PC-3 (cell line): ENCODE data around the gene HPX. TPM values are rescaled to one million over a fixed set of nuclear protein-coding genes. Genes with fewer than 3 reads are reported as not detected.

ENCODE experiments used
- ATAC-seq: fragments of 200-7000 bp; cut with Tn5 transposase; 2 replicates; pipeline ENCODE4 v1.9.1; 2020; ENCODE audit warnings: mild to moderate bottlenecking, moderate library complexity
- BruUV-seq: library from RNA; stranded (reverse); fragments of 400-500 nt; replicated peaks from 2 replicates; lab custom pipeline; 2021; lab: Mats Ljungman, UMichigan
- CTCF ChIA-PET: fragments of 300-600 bp; sonication (Branson Sonifier 250); formaldehyde crosslinking; loops from one replicate; lab custom pipeline; 2022; ENCODE audit warnings: antibody characterized with exemption; lab: Charles Lee
- POLR2A ChIA-PET: fragments of 300-600 bp; sonication (Branson Sonifier 250); formaldehyde crosslinking; loops from one replicate; lab custom pipeline; 2022; ENCODE audit warnings: antibody characterized with exemption; ENCODE audit not compliant: unreplicated experiment; lab: Charles Lee
- DNase-seq: peaks from one replicate; pipeline ENCODE4 v3.0.0-alpha.2; 2015
- H2AFZ ChIP-seq: fragments of 300-600 bp; sonication (generic); 2 replicates; pipeline ENCODE4 v1.6.0; 2016; ENCODE audit warnings: antibody characterized with exemption, low read length
- H3F3A ChIP-seq: fragments of 300-600 bp; sonication (generic); one replicate; pipeline ENCODE4 v1.6.0; 2017; ENCODE audit warnings: antibody characterized with exemption, low read length, control low read depth, mild to moderate bottlenecking; ENCODE audit not compliant: unreplicated experiment
- H3K27ac ChIP-seq: fragments of 300-600 bp; sonication (generic); 2 replicates; pipeline ENCODE4 v1.5.1; 2016; ENCODE audit warnings: mild to moderate bottlenecking, low read length
- H3K27me3 ChIP-seq: fragments of 300-600 bp; sonication (generic); 2 replicates; pipeline ENCODE4 v1.6.1; 2016; ENCODE audit warnings: low read length, mixed read lengths
- H3K36me3 ChIP-seq: fragments of 300-600 bp; sonication (generic); 2 replicates; pipeline ENCODE4 v1.6.1; 2016; ENCODE audit warnings: low read depth, mixed run types, low read length, mixed read lengths
- H3K4me1 ChIP-seq: fragments of 300-600 bp; sonication (generic); 2 replicates; pipeline ENCODE4 v1.5.1; 2016; ENCODE audit warnings: low read length; ENCODE audit not compliant: insufficient read depth
- H3K4me2 ChIP-seq: fragments of 300-600 bp; sonication (generic); 2 replicates; pipeline ENCODE4 v1.6.0; 2016; ENCODE audit warnings: low read length
- H3K4me3 ChIP-seq: fragments of 300-600 bp; sonication (generic); 2 replicates; pipeline ENCODE4 v1.5.1; 2016; ENCODE audit warnings: mild to moderate bottlenecking, low read length, mixed read lengths
- H3K79me2 ChIP-seq: fragments of 300-600 bp; sonication (generic); 2 replicates; pipeline ENCODE4 v1.6.1; 2017; ENCODE audit warnings: low read length, mixed read lengths
- H3K9ac ChIP-seq: fragments of 300-600 bp; sonication (generic); 2 replicates; pipeline ENCODE4 v1.6.0; 2016; ENCODE audit warnings: mild to moderate bottlenecking, low read length
- H3K9me2 ChIP-seq: fragments of 300-600 bp; sonication (generic); replicated peaks from 2 replicates; pipeline ENCODE4 v1.6.1; 2016; ENCODE audit warnings: mixed run types, low read length, mixed read lengths
- H3K9me3 ChIP-seq: fragments of 300-600 bp; sonication (generic); 2 replicates; pipeline ENCODE4 v1.6.1; 2016; ENCODE audit warnings: low read length, mixed read lengths
- H4K20me1 ChIP-seq: fragments of 300-600 bp; sonication (generic); 2 replicates; pipeline ENCODE4 v1.6.1; 2016; ENCODE audit warnings: low read length, mixed read lengths
- EZH2 ChIP-seq: fragments of 300-600 bp; sonication (generic); IDR thresholded peaks from one replicate; pipeline ENCODE4 v1.6.1; 2017; ENCODE audit warnings: antibody characterized with exemption, mild to moderate bottlenecking, low read length; ENCODE audit not compliant: unreplicated experiment
- EZH2phosphoT487 ChIP-seq: fragments of 300-600 bp; sonication (generic); IDR thresholded peaks from 2 replicates; pipeline ENCODE4 v1.6.1; 2018; ENCODE audit warnings: mild to moderate bottlenecking, antibody characterized with exemption, low read length, borderline replicate concordance
- intact Hi-C: fragments of 100-400 bp; cut with micrococcal nuclease; formaldehyde crosslinking; loops from 2 replicates; pipeline ENCODE4 v1.9.0; 2023
- total RNA-seq: library from RNA; depleted of rRNA; stranded (reverse); fragments of >200 nt; gene quantifications from 2 replicates; pipeline ENCODE4 v1.2.3, GENCODE V29; 2014
- TF ChIP-seq, protein P1 (sequence below): fragments of 300-600 bp; sonication (generic); conservative IDR thresholded peaks from 2 replicates; pipeline ENCODE4 v1.5.1; 2017; ENCODE audit warnings: antibody characterized with exemption, low read depth, mild to moderate bottlenecking, low read length

Gene HPX
- total RNA-seq, 1 experiment from 2014 or later = 1.6 TPM

DNA sequence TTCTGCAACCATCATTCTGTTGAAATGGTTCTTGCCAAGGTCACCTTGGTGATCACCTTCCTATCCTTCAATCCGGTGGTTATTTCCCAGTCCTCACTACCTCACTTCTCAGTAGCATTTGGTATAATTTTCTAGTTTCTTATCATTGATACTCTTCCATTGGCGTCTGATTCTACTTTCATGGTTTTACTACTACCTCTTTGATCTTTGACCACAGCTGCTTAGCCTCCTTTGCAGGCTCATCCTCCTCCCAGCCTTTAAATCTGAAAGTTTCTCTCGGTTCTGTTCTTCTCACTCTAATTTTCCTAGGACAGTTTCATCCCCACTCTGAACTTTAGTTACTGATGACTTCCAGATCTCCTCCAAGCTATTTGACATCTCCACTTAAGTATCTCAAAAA, 45.5 kb upstream of the HPX start:
- H3F3A ChIP-seq = no peaks in the 10 kb centered on the region
- no peak overlapping the region for H3K4me2 ChIP-seq
- ATAC-seq = no peak
- H3K4me3 ChIP-seq = no peak overlapping the region
- BruUV-seq = no TSS peak
- no peaks in the 10 kb centered on the region for H3K9me2 ChIP-seq
- H2AFZ ChIP-seq = no peak overlapping the region
- no peak for DNase-seq
- peaks cover 34% of the 10 kb centered on the region for H3K36me3 ChIP-seq
- no peaks in the 10 kb centered on the region for H3K9me3 ChIP-seq
- peaks cover 33% of the 10 kb centered on the region for H3K79me2 ChIP-seq
- TF ChIP-seq EZH2 = no peak
- ChIA-PET POLR2A (no interaction called here), CTCF (no interaction called here)
- H3K4me1 ChIP-seq = peaks cover 7% of the 10 kb centered on the region
- no peak overlapping the region for H3K27ac ChIP-seq
- intact Hi-C loops = no loop called here
- H4K20me1 ChIP-seq = no peaks in the 10 kb centered on the region
- H3K27me3 ChIP-seq = no peaks in the 10 kb centered on the region
- no peak overlapping the region for H3K9ac ChIP-seq

DNA sequence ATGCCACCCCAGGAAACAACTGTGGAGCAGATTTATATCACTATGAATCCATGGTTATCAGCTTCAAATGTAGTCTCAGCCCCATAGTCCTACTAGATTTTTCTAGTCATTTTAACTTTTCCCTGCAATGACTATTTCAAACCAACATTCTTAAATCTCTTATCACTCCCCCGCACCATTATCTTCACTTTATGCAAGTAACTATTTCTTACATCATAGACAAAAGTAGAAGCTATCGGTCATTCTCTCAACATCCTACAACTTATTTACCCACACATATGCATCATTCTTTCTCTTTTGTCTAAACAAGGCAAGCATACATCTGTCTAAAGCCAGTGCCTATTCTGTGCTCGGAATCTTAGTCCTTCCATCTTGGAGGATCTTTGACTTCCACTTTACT, 44.9 kb upstream of the HPX start:
- H3K4me2 ChIP-seq = no peak overlapping the region
- no peaks in the 10 kb centered on the region for H3F3A ChIP-seq
- no peaks in the 10 kb centered on the region for H3K9me2 ChIP-seq
- H3K9ac ChIP-seq = no peak overlapping the region
- intact Hi-C loops = no loop called here
- H3K36me3 ChIP-seq = peaks cover 34% of the 10 kb centered on the region
- ATAC-seq (no peak), DNase-seq (no peak)
- peaks cover 39% of the 10 kb centered on the region for H3K79me2 ChIP-seq
- ChIA-PET CTCF (no interaction called here), POLR2A (no interaction called here)
- no peaks in the 10 kb centered on the region for H3K9me3 ChIP-seq
- no peaks in the 10 kb centered on the region for H4K20me1 ChIP-seq
- H2AFZ ChIP-seq = no peak overlapping the region
- no peak for TF ChIP-seq EZH2
- no peak for TF ChIP-seq EZH2phosphoT487
- TF ChIP-seq, protein P1, sequence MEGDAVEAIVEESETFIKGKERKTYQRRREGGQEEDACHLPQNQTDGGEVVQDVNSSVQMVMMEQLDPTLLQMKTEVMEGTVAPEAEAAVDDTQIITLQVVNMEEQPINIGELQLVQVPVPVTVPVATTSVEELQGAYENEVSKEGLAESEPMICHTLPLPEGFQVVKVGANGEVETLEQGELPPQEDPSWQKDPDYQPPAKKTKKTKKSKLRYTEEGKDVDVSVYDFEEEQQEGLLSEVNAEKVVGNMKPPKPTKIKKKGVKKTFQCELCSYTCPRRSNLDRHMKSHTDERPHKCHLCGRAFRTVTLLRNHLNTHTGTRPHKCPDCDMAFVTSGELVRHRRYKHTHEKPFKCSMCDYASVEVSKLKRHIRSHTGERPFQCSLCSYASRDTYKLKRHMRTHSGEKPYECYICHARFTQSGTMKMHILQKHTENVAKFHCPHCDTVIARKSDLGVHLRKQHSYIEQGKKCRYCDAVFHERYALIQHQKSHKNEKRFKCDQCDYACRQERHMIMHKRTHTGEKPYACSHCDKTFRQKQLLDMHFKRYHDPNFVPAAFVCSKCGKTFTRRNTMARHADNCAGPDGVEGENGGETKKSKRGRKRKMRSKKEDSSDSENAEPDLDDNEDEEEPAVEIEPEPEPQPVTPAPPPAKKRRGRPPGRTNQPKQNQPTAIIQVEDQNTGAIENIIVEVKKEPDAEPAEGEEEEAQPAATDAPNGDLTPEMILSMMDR = no peak
- H3K4me1 ChIP-seq = peaks cover 7% of the 10 kb centered on the region
- H3K4me3 ChIP-seq = no peak overlapping the region
- no TSS peak for BruUV-seq
- H3K27me3 ChIP-seq = no peaks in the 10 kb centered on the region
- H3K27ac ChIP-seq = no peak overlapping the region

DNA sequence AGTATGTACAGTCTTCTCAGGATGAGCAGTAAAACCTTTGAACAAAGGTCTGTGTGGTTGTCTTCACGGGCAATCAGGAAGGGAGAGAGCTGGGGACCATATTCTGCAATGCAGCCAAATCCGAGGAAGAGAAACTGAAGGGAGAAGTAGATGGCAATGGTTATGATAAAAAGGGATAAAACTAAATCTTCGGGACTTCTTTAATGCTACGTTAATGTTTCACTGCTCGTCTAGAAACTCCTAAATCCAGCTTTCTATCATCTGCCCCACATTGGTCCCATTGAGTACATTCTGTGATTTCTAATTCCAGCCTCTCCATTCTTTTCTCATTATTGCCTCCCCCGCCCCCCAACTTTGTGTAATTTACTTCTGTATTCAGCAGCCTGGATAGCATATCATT, 42.2 kb upstream of the HPX start:
- H3K9me3 ChIP-seq = no peaks in the 10 kb centered on the region
- H3K9me2 ChIP-seq = no peaks in the 10 kb centered on the region
- BruUV-seq = no TSS peak
- H3K4me1 ChIP-seq = peaks cover 12% of the 10 kb centered on the region
- no peaks in the 10 kb centered on the region for H3K27me3 ChIP-seq
- H3F3A ChIP-seq = no peaks in the 10 kb centered on the region
- ChIA-PET CTCF (no interaction called here), POLR2A (no interaction called here)
- H3K36me3 ChIP-seq = peaks cover 44% of the 10 kb centered on the region
- DNase-seq (no peak), ATAC-seq (no peak)
- H3K79me2 ChIP-seq = peaks cover 57% of the 10 kb centered on the region
- peak overlapping the region; percentile 95; the same call in 1 of the 2 replicates for H3K4me3 ChIP-seq
- H3K4me2 ChIP-seq = peak overlapping the region; percentile 92
- no peak overlapping the region for H3K27ac ChIP-seq
- intact Hi-C loops = loop anchor here (5.0 kb wide), 1 partner anchor 119 kb away; the partner anchor contains the start of genes ILK and RRP8
- no peak overlapping the region for H2AFZ ChIP-seq
- H4K20me1 ChIP-seq = no peaks in the 10 kb centered on the region
- TF ChIP-seq EZH2phosphoT487 (no peak), EZH2 (no peak)
- TF ChIP-seq, protein P1 = no peak
- H3K9ac ChIP-seq = no peak overlapping the region
